ENCODE measurements around the gene CIAO1. TPM values are rescaled to one million over a fixed set of nuclear protein-coding genes. Genes with fewer than 3 reads are reported as not detected.

CIAO1 gene
- total and polyA plus RNA-seq, 2 of the 13 experiments (the other 11 are each of a cell fraction or from before 2014, with no cell fraction given), result 99.3 to 120 TPM

- TF ChIP-seq RBM22 (optimal IDR thresholded peaks at IDR 0.05; ENCODE audit: low read length) (peak; percentile 70), FIP1L1 (IDR thresholded peaks at IDR 0.05; ENCODE audit: borderline replicate concordance, insufficient read depth, low read depth, low read length) (0 out of 2 replicates have a peak, but pooled peaks have one; percentile 76), HMGA1 (CRISPR knock-in tag; conservative IDR thresholded peaks at IDR 0.05) (no peak), ERF (CRISPR knock-in tag; IDR thresholded peaks at IDR 0.05) (peak; percentile 94), ZNF83 (CRISPR knock-in tag; IDR thresholded peaks at IDR 0.05; ENCODE audit: borderline replicate concordance) (no peak; the same call in 1 of the 2 replicates), TBP (CRISPR knock-in tag; IDR thresholded peaks at IDR 0.05) (0 out of 2 replicates have a peak, but pooled peaks have one; percentile 88), XBP1 (CRISPR knock-in tag; IDR thresholded peaks at IDR 0.05) (no peak), ZNF235 (CRISPR knock-in tag; IDR thresholded peaks at IDR 0.05; ENCODE audit: borderline replicate concordance) (0 out of 2 replicates have a peak, but pooled peaks have one; percentile 23), ZNF740 (CRISPR knock-in tag; IDR thresholded peaks at IDR 0.05) (peak; percentile 52; the same call in 1 of the 2 replicates), KAT8 (CRISPR knock-in tag; IDR thresholded peaks at IDR 0.05) (peak; percentile 98), HMGXB4 (CRISPR knock-in tag; IDR thresholded peaks at IDR 0.05; ENCODE audit: borderline replicate concordance in 1 of 2, low read depth in 1 of 2) (peak; percentile 96 to 99), MEIS1 (CRISPR knock-in tag; IDR thresholded peaks at IDR 0.05; ENCODE audit: borderline replicate concordance) (peak; percentile 92; the same call in 1 of the 2 replicates), ZXDC (CRISPR knock-in tag; IDR thresholded peaks at IDR 0.05) (peak; percentile 27; the same call in 1 of the 2 replicates), ZSCAN25 (CRISPR knock-in tag; IDR thresholded peaks at IDR 0.05) (peak; percentile 100), GZF1 (CRISPR knock-in tag; IDR thresholded peaks at IDR 0.05) (peak; percentile 55; the same call in 1 of the 2 replicates), RFX1 (IDR thresholded peaks at IDR 0.05) (peak; percentile 33; the same call in 1 of the 2 replicates), TFDP2 (CRISPR knock-in tag; IDR thresholded peaks at IDR 0.05) (peak; percentile 93), ZNF629 (CRISPR knock-in tag; conservative IDR thresholded peaks at IDR 0.05) (no peak), ZBTB7A (CRISPR knock-in tag; IDR thresholded peaks at IDR 0.05) (peak; percentile 88), TFDP1 (CRISPR knock-in tag; IDR thresholded peaks at IDR 0.05; ENCODE audit: borderline replicate concordance) (peak; percentile 87), MATR3 (CRISPR knock-in tag; IDR thresholded peaks at IDR 0.05) (no peak), ZNF598 (CRISPR knock-in tag; IDR thresholded peaks at IDR 0.05; ENCODE audit: borderline replicate concordance) (peak; percentile 78; the same call in 1 of the 2 replicates)
Measured at GRCh38 chr2:96265840-96266679, at the start of gene CIAO1, which contains the start of gene TMEM127 (continued).

Data from HepG2 (cell line).